Vagina (tissue), 2 donors: ENCODE measurements around the gene SCFD2. TPM values are rescaled to one million over a fixed set of nuclear protein-coding genes. Genes with fewer than 3 reads are reported as not detected.

Experiments used
- DNase-seq, 2 donors: peaks; one replicate each; pipeline ENCODE4 v3.0.0-alpha.2; 2017; ENCODE audit errors: extremely low spot score in 2 of 2
- H3K27ac ChIP-seq: fragments of 200-600 bp; sonication (generic); one replicate; pipeline ENCODE4 v1.5.1; 2019
- H3K27me3 ChIP-seq: fragments of 200-600 bp; sonication (generic); one replicate; pipeline ENCODE4 v1.5.1; 2019
- H3K36me3 ChIP-seq, 2 donors: fragments of 200-600 bp; sonication (generic); one replicate each; pipeline ENCODE4 v1.5.1; 2017 to 2019
- H3K4me1 ChIP-seq: fragments of 200-600 bp; sonication (generic); one replicate; pipeline ENCODE4 v1.5.1; 2019
- H3K4me3 ChIP-seq, 2 donors: fragments of 200-600 bp; sonication (generic); 1 replicate in 1 of 2; 2 replicates in 1 of 2; pipeline ENCODE4 v1.5.1; 2016 to 2019
- H3K9me3 ChIP-seq: fragments of 200-600 bp; sonication (generic); one replicate; pipeline ENCODE4 v1.5.1; 2019
- CTCF ChIP-seq, 3 experiments: fragments of 450-650 bp in 2 of 3; fragments of 200-600 bp in 1 of 3; sonication (generic) in 1 of 3; IDR thresholded peaks; one replicate each; pipeline ENCODE4 v1.5.1; 2017 to 2019; ENCODE audit warnings: antibody characterized with exemption in 3 of 3, mild to moderate bottlenecking in 2 of 3, moderate library complexity in 2 of 3
- POLR2A ChIP-seq, 2 donors: fragments of 450-650 bp; IDR thresholded peaks; one replicate each; pipeline ENCODE4 v1.6.1; 2017; ENCODE audit warnings: antibody characterized with exemption in 2 of 2, mild to moderate bottlenecking in 2 of 2, moderate library complexity in 2 of 2
- POLR2AphosphoS5 ChIP-seq, 2 donors: sonication (generic); formaldehyde crosslinking; IDR thresholded peaks; one replicate each; pipeline ENCODE4 v1.9.0; 2017; ENCODE audit warnings: antibody characterized with exemption in 2 of 2, mild to moderate bottlenecking in 2 of 2, low read depth in 1 of 2; ENCODE audit not compliant: insufficient read depth in 1 of 2
- intact Hi-C: fragments of 100-400 bp; cut with DNase I; formaldehyde crosslinking; loops from one replicate; pipeline ENCODE4 v1.15.1; 2023
- total RNA-seq: library from RNA; depleted of rRNA; stranded (reverse); fragments of >200 nt; gene quantifications from one replicate; pipeline ENCODE4 v1.2.3, GENCODE V29; 2016

SCFD2 gene
- total RNA-seq, 1 donor from 2014 or later = 33.1 TPM

DNA sequence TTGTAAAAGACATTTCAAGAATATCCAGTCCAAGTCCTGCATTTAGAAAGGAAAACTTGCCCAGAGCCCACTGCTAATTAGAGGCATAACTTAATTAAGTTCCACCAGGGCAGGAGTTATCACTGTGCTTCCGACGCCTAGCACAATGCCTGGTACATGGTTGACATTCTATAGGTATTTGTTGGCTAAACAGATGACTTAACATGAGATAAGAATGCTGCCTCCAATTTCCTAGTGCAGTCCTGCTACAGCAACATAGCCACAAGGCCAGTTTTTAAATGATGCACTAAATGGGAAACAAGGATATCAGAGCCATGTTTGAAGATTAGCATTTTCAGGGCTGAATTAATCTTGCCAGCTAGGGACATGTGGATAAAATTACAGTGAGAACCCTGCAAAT lies 339.6 kb downstream of the SCFD2 start:
- intact Hi-C loops = no loop called here
- TF ChIP-seq CTCF (IDR thresholded peaks at IDR 0.05) (no peak), POLR2A (IDR thresholded peaks at IDR 0.05) (no peak), POLR2AphosphoS5 (IDR thresholded peaks at IDR 0.05; ENCODE audit: insufficient read depth in 1 of 2, low read depth in 1 of 2) (no peak)

DNA sequence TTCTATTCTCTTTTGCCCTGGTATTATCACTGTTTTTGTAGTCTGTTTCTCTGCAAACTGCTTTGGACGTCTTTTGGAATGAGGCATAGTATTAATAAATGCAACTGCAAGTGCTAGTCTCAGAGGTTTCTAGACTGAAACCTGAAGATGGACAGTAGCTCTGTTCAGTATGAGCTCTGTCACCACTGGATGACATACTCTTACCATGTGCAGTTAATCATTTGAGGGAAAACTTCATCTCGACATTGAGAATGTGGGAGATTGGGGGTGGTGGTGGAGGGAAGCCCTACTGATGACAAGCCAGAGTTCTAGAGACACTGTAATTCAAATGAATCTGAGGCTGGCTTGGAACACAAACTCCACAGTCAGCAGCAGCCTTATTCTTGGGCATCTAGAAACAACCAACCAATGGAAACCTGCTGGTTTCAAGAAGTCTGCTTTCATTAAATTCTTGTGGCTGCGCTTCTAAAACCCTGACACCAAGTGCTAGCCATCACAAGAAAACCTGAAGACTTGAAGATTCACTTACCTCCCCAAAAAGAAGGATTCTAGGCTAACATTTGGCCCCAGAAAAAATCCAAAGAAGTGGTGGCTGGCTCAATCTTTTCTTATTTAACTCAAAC lies 342.1 kb downstream of the SCFD2 start:
- TF ChIP-seq CTCF (IDR thresholded peaks at IDR 0.05) = no peak
- no peak for TF ChIP-seq POLR2AphosphoS5 (IDR thresholded peaks at IDR 0.05; ENCODE audit: insufficient read depth in 1 of 2, low read depth in 1 of 2)
- TF ChIP-seq POLR2A (IDR thresholded peaks at IDR 0.05) = no peak
- Histone ChIP-seq H3K27ac (no peak overlapping the region), H3K27me3 (no peaks in the 10 kb centered on the region), H3K4me3 (no peak overlapping the region), H3K9me3 (no peaks in the 10 kb centered on the region), H3K36me3 (no peaks in the 10 kb centered on the region), H3K4me1 (peaks cover 26% of the 10 kb centered on the region)
- intact Hi-C loops = no loop called here
- no peak for DNase-seq

More for the DNA sequence above, 339.6 kb downstream of the SCFD2 start:
- no peaks in the 10 kb centered on the region for H3K9me3 ChIP-seq
- no peak for DNase-seq
- H3K27ac ChIP-seq = no peak overlapping the region
- no peaks in the 10 kb centered on the region for H3K36me3 ChIP-seq
- no peaks in the 10 kb centered on the region for H3K27me3 ChIP-seq
- H3K4me1 ChIP-seq = peaks cover 19% of the 10 kb centered on the region
- H3K4me3 ChIP-seq = no peak overlapping the region

- DNase-seq = no peak
- intact Hi-C loops = no loop called here
- Histone ChIP-seq H3K9me3 (no peaks in the 10 kb centered on the region), H3K4me3 (no peak overlapping the region), H3K27ac (no peak overlapping the region), H3K36me3 (no peaks in the 10 kb centered on the region), H3K27me3 (no peaks in the 10 kb centered on the region), H3K4me1 (peaks cover 26% of the 10 kb centered on the region)
- TF ChIP-seq POLR2A (IDR thresholded peaks at IDR 0.05) = no peak
Observed at GRCh38 chr4:53022513-53023100, 343.3 kb downstream of the SCFD2 start.

DNA sequence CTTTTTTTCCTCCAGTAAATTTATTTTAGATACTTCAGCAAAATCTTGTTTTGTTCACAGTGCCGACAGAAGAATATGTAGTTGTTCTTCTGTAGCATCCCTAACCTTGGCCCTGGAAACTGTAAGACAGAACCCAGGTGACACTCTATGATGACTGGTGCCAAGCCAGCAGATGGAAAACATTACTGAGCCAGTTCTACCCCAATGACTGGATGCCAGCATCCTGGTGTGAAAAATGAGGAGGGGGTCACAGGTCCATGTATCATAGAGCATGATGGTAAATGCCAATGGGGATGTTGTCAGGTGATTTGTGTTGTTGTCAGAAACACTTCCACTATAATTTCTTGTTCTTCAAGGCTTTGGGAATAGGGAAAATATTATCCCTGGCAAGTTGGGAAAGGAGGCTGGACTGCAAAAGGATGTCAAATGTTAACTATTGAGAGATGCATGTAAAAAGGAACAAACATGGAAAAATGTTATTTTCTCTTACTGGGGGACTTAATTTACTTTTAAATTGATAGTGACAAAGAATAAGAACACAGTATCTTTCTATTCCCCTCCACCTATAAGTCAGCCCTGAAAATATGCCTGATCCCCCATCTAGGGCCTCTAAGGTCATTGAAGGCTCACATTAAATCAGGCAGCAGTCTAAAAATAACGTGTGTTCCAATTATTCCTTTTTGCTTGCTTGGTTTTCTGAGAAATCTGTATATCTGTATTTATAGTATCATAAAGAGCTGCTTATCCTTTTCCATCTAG lies 343.9 kb downstream of the SCFD2 start:
- peaks cover 26% of the 10 kb centered on the region for H3K4me1 ChIP-seq
- TF ChIP-seq POLR2AphosphoS5 (IDR thresholded peaks at IDR 0.05; ENCODE audit: insufficient read depth in 1 of 2, low read depth in 1 of 2) (no peak), POLR2A (IDR thresholded peaks at IDR 0.05) (no peak), CTCF (IDR thresholded peaks at IDR 0.05) (no peak)
- no peaks in the 10 kb centered on the region for H3K27me3 ChIP-seq
- intact Hi-C loops = no loop called here
- H3K36me3 ChIP-seq = no peaks in the 10 kb centered on the region
- H3K27ac ChIP-seq = no peak overlapping the region
- H3K4me3 ChIP-seq = no peak overlapping the region
- no peaks in the 10 kb centered on the region for H3K9me3 ChIP-seq
- no peak for DNase-seq

DNA sequence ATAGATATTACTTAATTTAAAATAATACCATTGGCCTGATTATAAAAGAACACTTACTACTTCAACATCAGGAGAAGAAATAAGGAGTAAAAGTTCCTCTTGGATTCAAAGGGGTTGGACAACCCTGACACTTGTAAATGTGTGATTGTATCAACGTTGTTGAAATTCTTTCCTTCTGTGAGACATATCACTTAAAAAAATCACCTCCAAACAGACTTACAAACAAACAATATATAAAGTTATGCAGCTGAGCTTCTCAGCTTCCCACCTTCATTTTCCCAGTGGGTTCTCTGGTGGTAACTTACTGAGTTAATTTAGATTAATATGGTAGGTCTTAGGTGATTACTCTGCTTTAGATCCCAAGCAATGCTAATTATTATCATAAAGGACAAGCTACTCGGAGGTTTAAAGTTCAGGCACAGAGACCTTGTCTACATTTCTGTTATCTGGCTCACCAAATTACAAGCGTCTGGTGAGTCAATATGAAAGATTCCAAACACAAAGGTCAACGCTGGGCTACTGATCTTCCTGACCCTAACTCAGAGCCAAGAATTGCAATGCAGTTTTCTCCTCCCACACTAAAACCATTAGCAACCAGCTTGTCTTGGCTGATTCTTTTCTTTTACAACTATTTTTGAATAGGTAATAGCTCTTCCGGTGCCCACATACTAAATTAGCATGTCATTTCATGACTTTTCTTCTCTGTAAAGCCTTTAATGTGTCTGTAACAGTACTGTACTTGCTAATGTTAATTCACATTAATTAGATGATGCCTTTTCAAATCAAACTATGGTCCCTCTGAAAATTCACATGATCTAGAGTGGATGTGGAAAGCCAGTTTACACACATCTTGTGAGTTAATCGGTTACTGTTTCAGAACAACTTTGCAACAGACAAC lies 346.1 kb downstream of the SCFD2 start:
- Histone ChIP-seq H3K27me3 (no peaks in the 10 kb centered on the region), H3K9me3 (no peaks in the 10 kb centered on the region), H3K36me3 (no peaks in the 10 kb centered on the region), H3K4me1 (peaks cover 28% of the 10 kb centered on the region), H3K27ac (no peak overlapping the region), H3K4me3 (no peak overlapping the region)
- no peak for DNase-seq
- intact Hi-C loops = no loop called here
- TF ChIP-seq CTCF (IDR thresholded peaks at IDR 0.05) (no peak), POLR2A (IDR thresholded peaks at IDR 0.05) (no peak), POLR2AphosphoS5 (IDR thresholded peaks at IDR 0.05; ENCODE audit: insufficient read depth in 1 of 2, low read depth in 1 of 2) (no peak)
